HG03025 (cell line): ENCODE data around the gene FBXW4.

Experiments
- ATAC-seq: cut with Tn5 transposase; IDR thresholded peaks from one replicate; pipeline ENCODE4 v1.9.1; 2021; ENCODE audit warnings: mild to moderate bottlenecking, moderate library complexity; ENCODE audit not compliant: unreplicated experiment, low FRiP score

Gene FBXW4

DNA sequence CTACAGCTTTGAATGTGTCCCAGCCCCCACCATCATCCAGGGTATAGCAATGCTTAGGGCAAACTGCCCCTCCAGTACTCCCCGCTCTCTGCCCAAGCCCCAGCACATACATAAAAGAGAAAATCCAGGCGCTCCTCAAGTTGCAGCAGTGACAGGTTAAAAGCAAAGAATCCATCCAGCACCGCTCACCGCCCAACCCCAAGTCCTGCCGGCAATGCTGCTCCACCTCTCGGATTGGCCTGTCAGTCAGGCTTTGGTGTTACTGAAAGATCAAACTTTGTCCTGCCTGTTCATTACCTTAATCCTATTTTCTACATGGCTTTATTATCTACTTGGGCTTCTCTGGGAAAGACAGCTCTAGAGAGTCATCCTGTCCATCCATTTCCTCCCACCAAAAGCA, 75.0 kb downstream of the FBXW4 start:
- ATAC-seq = no peak

DNA sequence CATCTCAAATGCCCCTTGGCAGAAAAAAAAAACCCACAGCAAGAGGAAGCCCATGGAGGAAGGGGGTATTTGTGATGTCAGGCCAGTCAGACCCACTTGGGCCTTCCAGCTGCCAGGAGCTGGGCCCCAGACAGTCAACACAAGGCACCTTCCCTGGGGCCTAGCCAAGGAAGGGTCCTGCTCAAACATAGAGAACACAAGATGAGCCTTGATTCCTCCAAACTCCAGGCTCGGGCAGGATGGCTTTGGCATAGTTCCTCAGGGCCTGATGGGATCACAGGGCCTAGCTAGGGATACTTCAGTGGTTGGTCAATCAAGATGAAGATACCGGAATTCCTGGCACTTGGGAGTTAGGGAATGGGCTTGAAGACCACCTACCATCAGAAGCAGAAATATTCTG, 76.1 kb downstream of the FBXW4 start:
- ATAC-seq = no peak

DNA sequence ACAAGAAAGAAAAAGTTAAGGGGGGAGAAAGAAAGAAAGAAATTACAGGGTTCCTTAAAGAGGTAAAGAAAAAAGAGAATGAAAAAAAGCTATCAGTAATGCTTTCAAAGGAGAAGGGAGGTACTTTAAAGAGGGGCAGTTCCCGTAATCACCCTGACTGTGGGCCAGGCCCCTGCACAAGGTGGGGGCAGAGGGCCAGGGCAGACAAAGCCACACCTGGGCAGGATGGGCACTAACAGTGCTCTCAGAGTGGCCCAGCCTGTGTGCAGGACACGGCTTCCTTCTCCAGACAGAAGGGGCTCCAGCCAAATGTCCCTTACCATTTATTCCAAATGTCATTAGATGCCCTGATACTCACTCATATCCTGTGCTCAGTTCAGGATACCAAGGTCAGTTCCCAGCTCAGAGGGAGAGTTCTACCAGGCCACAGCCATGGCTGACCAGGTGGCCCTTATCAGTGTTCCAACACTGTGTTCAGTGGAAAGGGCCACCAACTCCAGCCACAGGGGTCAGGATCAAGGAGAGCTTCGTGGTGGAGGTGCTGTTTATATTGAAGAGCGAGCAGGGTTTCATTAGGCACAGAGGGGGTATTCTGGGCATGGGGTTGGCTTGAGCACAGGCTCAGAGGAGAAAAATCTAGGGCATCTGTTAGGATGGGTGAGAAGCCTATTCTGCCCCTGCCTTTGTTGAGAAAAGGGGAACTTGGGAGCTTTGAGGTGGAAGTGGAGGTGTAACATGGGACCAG, 77.0 kb downstream of the FBXW4 start:
- no peak for ATAC-seq

DNA sequence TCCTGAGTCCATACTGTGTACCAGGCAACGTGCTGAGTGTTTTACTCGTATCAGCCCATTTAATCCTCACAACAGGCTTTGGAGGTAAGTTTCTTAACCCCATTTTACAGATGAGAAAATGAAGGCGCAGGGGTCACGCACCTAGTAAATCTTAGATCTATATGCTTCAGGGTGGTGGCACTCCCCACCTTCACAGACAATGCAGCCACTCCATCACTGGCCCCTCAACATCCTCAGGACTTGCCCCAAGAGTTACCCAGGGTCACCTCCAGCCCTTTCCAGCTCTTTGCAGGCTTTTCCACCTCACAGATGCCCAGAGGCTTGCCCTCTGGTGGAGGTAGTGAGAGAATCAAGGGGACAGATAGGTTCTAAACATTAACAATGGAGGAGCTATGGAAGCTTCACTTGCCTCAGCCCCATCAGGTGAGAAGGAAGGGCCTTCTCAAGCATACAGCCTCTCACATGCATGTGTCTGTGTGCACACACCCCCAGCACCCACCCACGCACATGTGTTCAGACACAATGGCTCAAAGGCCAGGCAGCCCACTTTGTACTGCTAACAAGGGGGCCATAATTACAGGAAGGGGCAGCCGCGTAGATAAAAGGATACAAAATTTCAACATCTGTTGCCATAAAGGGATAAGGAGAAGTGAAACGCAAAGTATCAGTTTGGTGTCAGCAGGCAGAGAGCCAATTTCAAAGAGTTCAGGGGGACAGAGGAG, 77.7 kb downstream of the FBXW4 start:
- no peak for ATAC-seq

DNA sequence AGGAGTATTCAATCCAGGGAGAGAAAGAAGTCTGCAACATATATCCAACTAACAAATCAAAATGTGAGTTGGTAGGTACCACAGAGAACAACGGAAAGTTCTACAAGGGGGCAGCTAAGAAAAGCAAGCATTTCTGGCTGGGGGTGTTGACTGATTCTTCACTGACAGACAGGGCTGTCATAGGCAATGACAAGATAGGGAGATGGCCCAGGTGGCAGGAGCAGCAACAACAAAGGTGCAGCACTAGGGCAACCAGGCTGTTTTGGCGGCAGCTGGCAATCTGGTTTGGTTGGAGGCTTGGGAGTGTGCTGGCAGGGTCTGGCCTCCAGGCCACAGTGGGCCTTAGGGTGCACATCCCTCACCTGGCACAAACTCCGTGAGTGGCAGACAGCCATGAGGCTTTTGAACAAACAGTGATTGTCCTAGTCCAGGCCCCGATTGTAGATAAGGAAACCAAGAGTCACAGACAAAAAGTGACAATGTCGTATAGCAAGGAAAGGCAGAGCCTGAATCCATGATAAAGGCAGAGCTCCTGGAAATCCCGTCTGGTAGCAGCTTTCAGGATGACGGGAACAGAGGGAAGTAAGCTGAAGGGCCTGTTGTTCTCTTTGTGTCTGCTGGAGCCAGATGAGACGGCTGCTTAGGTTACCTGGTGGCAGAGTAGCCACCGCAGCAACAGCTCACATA, 78.4 kb downstream of the FBXW4 start:
- ATAC-seq = no peak

DNA sequence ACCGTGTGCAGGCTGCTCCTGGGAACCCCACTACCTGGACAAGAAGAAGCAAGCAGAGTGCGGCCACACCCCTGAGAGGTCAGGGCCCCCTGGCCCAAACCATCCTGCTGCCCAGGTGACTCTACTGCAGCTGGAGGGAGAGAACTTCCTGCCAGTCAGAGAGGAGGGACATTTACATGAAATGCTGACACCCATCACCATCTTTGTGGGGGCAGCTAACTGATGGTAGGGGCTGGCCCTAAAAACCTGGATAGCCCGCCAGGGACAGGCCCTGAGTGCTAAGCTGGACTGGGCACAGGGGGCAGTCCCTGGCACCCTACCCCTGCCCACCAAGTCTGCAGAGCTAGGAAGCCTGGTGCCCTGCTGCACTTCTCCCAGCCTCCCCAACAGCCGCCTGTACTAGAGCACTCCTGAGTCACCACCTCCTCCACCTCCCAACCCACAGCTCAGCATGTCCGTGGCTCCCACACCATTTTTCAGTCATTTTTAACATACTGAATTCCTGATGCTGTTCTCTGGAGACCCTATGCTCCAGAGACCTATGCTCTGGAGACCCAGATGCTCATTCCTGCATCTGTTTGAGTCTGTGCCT, 79.3 kb downstream of the FBXW4 start:
- ATAC-seq = no peak

DNA sequence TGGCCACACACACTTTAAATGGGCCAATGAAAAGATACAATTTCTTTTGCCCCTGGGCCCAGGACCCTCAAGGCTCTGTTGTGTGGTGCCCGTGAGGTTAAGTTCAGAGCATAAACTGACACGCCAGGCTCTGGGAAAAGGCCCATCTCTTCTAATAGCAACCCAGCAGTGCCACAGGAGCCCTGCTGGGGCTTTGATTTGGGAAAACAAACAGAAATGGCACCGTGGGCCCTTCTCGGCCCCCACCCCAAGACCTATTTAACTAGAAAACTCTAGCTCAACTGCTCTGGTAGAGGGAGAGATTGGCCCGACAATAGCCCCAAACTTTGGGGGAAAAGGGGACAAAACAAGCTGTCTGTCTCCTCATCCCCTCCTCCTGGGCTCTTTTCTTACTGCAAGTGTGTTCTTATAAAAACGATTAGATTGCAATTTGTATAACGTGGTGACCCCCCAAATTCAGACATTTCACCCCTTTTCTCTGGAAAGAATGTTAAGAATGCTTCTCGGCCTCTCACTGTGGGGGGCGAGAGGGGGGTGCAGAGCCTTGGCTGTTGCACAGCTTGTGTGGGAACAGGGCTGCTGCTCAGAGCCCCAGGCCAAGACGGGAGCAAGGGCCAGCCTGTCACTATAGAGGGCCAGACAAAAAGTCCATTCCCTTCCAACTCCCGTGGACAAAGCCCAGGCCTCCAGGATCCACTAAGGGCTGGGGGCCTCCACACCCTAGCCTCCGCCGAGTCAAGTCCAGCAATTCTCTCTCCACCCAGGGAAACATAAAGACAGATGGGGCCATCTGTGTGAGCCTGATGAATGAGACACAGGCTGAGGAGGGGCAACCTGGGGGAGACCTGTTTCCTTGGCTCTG, 80.1 kb downstream of the FBXW4 start:
- no peak for ATAC-seq

DNA sequence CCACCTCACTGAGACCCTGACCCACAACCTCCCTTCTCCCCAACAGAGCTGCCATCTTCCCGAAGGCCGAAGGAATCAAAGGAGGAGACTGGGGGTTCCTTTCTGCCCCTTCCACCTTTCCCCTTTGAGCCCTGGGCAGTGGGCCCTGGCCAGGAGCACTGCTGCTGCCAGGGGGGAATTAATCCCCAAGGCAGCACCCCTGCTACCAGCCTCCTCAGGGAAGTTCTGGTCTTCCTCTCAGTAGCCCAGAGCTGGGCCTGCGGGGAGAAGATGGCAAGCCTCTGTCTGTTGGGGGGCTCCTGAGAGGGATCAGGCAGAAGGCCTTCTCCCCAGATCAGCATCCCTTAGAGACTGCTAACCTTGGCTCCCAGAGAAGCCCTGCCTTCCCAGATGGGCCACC, 81.3 kb downstream of the FBXW4 start:
- no peak for ATAC-seq

DNA sequence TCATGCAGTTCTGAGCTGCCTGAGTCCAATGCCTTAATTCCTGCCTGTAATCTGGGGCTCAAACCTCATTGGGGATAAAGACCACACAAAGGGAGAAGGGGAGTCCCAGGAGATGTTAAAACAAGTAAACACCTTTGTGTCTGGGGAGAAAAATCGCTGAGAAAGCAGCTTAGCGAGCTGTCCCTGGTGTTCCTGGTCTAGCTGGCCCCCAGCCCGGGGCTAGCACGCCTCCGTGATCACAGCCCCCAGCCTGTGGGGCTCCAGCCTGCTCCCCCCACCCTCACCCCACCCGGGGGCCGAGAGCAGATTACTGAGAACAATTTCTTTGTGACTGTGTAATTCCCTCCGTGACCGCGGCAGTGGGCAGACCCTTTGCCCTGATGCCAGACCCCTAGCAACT, 82.1 kb downstream of the FBXW4 start:
- ATAC-seq = no peak

DNA sequence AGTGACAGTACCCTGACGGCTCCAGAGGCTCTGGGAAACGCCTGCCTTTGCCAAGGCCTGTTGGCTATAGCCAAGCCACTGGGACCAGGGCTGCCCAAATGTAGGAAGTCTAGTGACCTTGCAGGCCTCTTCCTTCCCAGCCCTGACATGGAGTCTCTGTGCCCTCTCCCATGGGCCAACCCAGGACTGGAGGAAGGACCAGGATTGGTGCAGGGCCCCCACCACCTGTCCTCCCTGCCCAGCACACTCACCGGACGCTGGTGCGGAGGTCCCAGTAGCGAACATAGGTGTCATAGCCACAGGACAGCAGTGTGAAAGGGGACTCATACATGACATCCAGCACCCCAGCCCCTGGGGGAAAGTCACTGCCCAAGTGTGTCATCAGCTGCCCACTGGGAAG, 82.9 kb downstream of the FBXW4 start:
- no peak for ATAC-seq

DNA sequence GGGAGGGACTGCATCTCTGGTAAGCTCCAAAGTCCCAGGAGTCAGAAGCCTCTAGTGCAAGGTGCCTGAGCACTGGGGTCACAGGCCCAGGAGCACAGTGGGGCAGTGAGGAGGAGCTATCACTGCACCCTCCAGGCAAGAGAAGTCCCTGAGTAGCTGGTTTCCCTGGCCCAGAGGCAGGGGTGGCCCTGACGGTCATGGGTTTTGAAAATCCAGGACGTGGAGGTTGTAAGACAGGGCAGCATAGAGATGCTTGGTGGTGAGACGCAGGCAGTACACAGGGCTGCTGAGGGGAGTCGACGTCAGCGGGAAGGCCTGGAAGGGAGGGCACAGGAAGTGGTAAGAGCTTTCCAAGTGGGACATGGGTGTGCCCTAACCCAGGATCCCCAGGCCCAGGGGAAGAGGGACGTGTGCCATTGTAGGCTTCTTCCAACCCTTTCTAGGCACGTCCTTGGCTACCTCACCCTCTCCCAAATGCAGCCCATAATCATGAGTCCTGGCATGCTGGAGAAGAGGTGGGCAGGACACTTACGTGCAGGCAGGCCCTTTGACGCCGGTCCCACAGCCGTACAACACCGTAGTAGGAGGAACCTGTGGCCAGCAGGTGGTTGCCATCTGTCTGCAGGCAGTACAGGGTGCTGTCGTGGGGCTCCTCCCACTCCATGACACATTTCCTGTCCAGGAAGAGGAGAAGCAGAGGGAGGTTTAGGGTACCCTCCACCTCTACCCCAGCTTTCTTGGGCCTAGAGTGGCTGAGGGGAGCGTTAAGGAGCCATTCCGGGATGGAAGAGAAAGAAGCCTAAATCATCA, 83.7 kb downstream of the FBXW4 start:
- ATAC-seq = no peak

DNA sequence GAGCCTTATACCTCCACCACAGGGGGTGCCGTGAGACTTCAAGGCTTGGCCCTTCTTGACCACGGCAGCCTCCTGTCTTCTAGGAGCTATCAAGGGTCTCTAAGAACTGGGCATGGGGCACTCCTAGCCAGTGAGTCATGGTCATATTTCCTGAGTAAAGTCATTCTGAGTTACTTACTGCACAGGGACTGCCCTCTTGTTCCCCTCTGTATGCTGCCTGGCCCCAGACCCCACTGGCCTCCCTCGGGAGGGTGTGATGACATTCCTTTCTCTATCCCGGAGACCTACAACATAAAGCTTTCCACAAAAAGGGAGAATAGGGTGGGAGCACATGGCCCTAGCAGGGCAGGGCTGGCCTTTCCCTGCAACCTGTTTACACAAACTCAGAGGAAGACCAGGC, 85.5 kb downstream of the FBXW4 start:
- no peak for ATAC-seq

DNA sequence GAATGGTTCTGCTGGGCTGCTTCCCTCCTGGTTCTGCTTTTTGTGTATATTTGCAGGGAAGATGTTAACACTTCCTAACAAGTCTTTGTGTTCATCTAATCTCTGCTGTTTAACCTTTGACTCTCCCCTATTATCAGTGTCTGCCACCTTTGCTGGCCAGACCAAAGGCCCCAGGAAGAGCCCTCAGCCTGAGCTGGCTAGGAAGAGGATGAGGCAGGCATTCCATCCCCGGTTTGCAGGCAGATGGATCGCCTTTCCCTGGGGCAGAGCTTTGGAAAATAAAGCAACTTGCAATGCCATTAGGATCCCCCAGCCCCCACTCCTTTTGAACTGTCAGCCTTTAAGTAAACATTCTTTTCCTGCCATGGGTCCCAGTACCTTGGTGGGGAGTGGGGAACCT, 87.8 kb downstream of the FBXW4 start:
- ATAC-seq = no peak

DNA sequence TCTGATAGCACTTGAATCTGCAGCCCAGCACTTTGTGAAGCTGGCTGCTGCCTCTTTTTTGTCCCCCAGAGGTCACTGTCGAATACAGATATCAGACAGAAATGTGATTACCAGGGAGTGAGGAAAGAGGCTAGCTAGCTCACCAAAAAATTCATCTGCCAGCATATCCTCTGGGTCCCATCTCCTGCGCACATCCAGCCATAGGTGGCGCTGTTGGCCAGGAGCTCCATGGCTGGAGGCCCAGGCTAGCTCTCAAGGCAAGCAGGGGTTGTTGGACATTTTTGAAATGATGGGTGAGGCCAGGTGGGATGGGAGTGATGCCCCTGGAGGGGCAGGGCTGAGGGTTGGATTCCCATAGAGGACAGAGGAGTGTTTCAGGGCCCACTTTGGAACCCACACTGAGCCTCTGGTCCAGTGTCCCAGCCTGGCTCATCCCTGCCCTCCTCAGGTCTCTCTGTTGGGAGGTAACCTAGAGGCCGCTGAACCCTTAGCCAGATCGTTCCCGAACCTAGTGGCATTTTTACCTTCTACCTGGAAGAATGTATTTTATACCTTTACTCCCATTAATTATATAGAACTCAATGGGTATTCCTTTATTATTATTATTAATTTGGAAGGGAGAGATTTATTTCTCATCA, 92.1 kb downstream of the FBXW4 start:
- no peak for ATAC-seq

DNA sequence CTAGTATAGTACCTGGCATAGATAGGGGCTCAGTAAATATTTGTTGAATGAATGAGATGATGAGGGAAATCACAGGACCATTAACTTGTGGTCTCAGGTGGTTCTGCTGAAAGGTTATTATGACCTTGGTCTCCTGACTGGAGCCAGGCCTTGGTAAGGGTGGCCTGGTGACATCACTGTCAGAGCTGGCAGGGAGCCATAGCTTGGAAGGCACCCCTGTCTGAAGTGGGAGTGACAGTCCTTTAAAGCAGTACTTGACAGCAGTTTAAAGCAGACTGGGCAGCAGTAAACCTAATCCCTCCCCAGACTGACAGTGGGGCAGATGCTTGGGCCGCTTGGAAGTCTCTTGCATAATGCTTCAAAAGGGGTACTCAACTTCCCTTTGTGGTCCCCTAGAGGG, 93.4 kb downstream of the FBXW4 start:
- no peak for ATAC-seq

DNA sequence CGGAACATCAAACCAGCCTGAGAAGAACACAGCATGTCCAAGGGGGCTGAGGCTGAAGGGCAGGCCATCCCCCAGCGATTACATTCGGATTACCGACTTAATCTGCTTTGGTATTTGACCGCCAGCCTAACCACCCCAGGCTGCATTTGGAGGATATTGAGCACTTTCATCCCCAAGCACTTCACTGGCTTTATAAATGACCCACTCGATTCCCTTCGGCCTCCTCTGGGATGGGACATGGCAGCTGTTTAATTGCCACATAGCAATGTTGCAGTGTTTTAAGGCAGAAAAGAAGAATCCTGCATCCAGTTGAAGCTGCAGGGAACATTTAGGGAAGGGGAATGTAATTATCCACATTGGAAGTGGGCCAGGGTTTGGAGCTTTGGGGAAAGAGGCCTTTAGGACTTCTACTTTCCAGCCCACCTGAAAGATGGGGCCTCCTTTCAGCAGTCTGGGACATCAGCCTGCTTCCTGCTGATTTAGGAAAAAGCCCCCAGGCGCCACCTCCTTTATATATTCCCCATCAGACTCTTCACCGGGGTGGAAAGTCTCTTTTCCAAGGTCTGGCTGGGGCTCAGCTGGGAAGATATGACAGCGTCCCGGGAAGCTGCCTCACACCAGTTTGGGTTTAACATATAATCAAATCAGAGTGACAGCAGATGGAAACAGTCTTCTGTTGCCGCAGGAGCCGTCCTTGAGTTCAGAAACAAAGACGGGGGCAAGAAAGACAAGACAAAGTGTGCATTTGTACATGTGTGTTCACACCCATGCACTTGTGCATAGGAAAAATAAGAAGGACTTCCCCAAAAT, 97.7 kb downstream of the FBXW4 start:
- ATAC-seq = no peak

DNA sequence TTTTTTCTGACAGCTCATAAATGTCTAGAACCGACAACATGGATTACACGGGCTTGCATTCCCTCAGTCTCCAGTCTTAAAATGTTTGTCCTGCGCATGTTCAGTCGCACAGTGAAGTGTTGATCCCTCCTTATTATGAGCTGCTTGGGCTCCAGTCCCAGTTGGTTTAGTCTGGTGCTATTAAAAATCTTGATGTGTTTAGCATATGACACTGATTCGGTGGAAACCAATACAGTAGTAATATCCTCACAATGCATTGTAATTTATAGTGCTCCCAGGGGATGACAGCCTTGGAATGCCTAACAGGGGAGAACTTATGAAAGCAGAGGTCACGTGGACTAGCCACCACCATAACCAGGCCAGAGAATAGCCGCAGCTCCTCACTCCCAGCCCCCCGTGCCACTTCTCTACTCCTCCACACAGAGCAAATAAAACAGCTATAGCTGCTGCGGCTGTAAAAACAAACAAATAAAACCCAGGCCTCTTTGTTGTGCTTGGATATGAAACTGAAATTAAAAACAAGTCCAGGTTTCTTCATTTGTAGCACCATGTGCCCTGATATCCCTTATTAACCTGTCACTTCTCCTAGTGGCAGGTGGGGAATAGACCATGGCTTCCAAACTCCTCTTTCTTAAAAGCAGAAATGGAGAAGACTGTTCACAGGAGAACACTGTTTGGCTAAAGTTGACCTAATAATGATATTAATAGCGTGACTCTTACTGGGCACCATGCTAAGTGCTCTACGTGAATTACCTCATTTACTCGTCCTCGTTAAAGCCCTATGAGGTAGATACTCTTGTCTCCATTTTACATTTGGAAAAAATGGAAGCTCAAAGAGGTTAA, 99.2 kb downstream of the FBXW4 start:
- ATAC-seq = no peak
